ENCODE data around the gene LPIN1. TPM values are rescaled to one million over a fixed set of nuclear protein-coding genes. Genes with fewer than 3 reads are reported as not detected.
"Not testable (repeated sequence)": the region's sequence is repeated elsewhere in the genome, so short reads cannot be mapped to it uniquely, and the experiment has no call there.

Gene LPIN1
- total RNA-seq, 1 experiment from 2014 or later, result 4.4 TPM

- Histone ChIP-seq H2BK15ac (ENCODE audit: low read depth, low read length) (no peak overlapping the region), H2AK5ac (ENCODE audit: insufficient read length, low read length) (no peak overlapping the region), H4K8ac (replicated peaks; ENCODE audit: insufficient read length, low read depth, low read length) (no peak overlapping the region), H2BK20ac (ENCODE audit: low read depth, low read length, poor library complexity, severe bottlenecking) (no peak overlapping the region), H3K9me3 (ENCODE audit: control insufficient read depth, low read depth, low read length) (no peaks in the 10 kb centered on the region), H3K18ac (ENCODE audit: insufficient read length, low read depth, low read length) (no peak overlapping the region), H4K5ac (ENCODE audit: insufficient read length, low read depth, low read length) (no peak overlapping the region), H3K4me2 (ENCODE audit: insufficient read depth, insufficient read length, low read length) (no peak overlapping the region), H3K9ac (ENCODE audit: extremely low read depth, insufficient read length, low read length) (no peak overlapping the region), H3K79me2 (ENCODE audit: insufficient read depth, low read length) (no peaks in the 10 kb centered on the region), H2BK5ac (ENCODE audit: insufficient read length, low read length) (no peak overlapping the region), H4K91ac (ENCODE audit: insufficient read length, low read depth, low read length) (no peak overlapping the region), H3K56ac (ENCODE audit: insufficient read length, low read depth, low read length) (no peak overlapping the region), H3K4ac (ENCODE audit: low read depth, low read length) (no peak overlapping the region), H2BK12ac (ENCODE audit: insufficient read length, low read depth, low read length) (no peak overlapping the region), H4K20me1 (ENCODE audit: control insufficient read depth, insufficient read depth, insufficient read length) (no peaks in the 10 kb centered on the region), H3K27ac (ENCODE audit: insufficient read length, low read depth, low read length) (no peak overlapping the region), H3T11ph (ENCODE audit: low read length) (no peak overlapping the region), H3K4me1 (ENCODE audit: insufficient read depth, low read length) (no peaks in the 10 kb centered on the region), H3K23ac (ENCODE audit: insufficient read length, low read depth, low read length) (no peak overlapping the region), H3K14ac (ENCODE audit: insufficient read depth, low read length) (no peak overlapping the region), H2AFZ (ENCODE audit: low read length) (no peak overlapping the region), H3K79me1 (ENCODE audit: insufficient read depth, low read depth, low read length, poor library complexity, severe bottlenecking) (no peaks in the 10 kb centered on the region), H3K23me2 (ENCODE audit: insufficient read length, low read depth, low read length, poor library complexity, severe bottlenecking) (no peaks in the 10 kb centered on the region), H3K27me3 (ENCODE audit: insufficient read depth, low read length) (no peaks in the 10 kb centered on the region), H2BK120ac (ENCODE audit: low read depth, low read length, poor library complexity, severe bottlenecking) (no peak overlapping the region)
- no peak for TF ChIP-seq CTCF (conservative IDR thresholded peaks at IDR 0.05)
- Mint-ChIP-seq H3K27me3 (ENCODE audit: low read depth) (no peaks in the 10 kb centered on the region), H3K9me3 (peaks cover 7 to 9% of the 10 kb centered on the region in 2 experiments), H3K27ac (no peak overlapping the region), H3K4me3 (no peak overlapping the region), H3K4me1 (peaks cover 3 to 7% of the 10 kb centered on the region in 2 experiments; a peak in 2 of 4 replicates), H3K36me3 (ENCODE audit: insufficient read depth in 1 of 3, low read depth in 3 of 3) (peaks cover under 1% of the 10 kb centered on the region in 3 experiments; a peak in 4 of 7 replicates)
- no peak for DNase-seq
- no CpG with 5 or more reads among the region's 2 CpGs for WGBS (ENCODE audit: extremely low coverage, insufficient read length, low lambda C conversion rate)
These were observed 95.9 kb downstream of the LPIN1 start for GRCh38 chr2:11842336-11842735.

GRCh38 chr2:11844798-11845197 is 98.4 kb downstream of the LPIN1 start:
- not testable (repeated sequence) for H2BK120ac ChIP-seq (ENCODE audit: low read depth, low read length, poor library complexity, severe bottlenecking); H3K27ac Mint-ChIP-seq

More at GRCh38 chr2:11844798-11845197, 98.4 kb downstream of the LPIN1 start:
- not testable (repeated sequence) for H4K5ac ChIP-seq (ENCODE audit: insufficient read length, low read depth, low read length); H3K27me3 ChIP-seq (ENCODE audit: insufficient read depth, low read length); H3K4me1 ChIP-seq (ENCODE audit: insufficient read depth, low read length); H3K56ac ChIP-seq (ENCODE audit: insufficient read length, low read depth, low read length); H2BK20ac ChIP-seq (ENCODE audit: low read depth, low read length, poor library complexity, severe bottlenecking); H3K4ac ChIP-seq (ENCODE audit: low read depth, low read length); H3K27ac ChIP-seq (ENCODE audit: insufficient read length, low read depth, low read length); H3K4me3 Mint-ChIP-seq; H3K18ac ChIP-seq (ENCODE audit: insufficient read length, low read depth, low read length); H3K23ac ChIP-seq (ENCODE audit: insufficient read length, low read depth, low read length); H3K14ac ChIP-seq (ENCODE audit: insufficient read depth, low read length); H2BK5ac ChIP-seq (ENCODE audit: insufficient read length, low read length); H3K23me2 ChIP-seq (ENCODE audit: insufficient read length, low read depth, low read length, poor library complexity, severe bottlenecking); H3K9me3 ChIP-seq (ENCODE audit: control insufficient read depth, low read depth, low read length); H3K27me3 Mint-ChIP-seq (ENCODE audit: low read depth); H2BK15ac ChIP-seq (ENCODE audit: low read depth, low read length); H2BK12ac ChIP-seq (ENCODE audit: insufficient read length, low read depth, low read length); H3K4me2 ChIP-seq (ENCODE audit: insufficient read depth, insufficient read length, low read length); H4K20me1 ChIP-seq (ENCODE audit: control insufficient read depth, insufficient read depth, insufficient read length); H3T11ph ChIP-seq (ENCODE audit: low read length); H2AFZ ChIP-seq (ENCODE audit: low read length); H4K91ac ChIP-seq (ENCODE audit: insufficient read length, low read depth, low read length); H3K79me2 ChIP-seq (ENCODE audit: insufficient read depth, low read length); DNase-seq; H4K8ac ChIP-seq (replicated peaks; ENCODE audit: insufficient read length, low read depth, low read length); H2AK5ac ChIP-seq (ENCODE audit: insufficient read length, low read length); H3K9ac ChIP-seq (ENCODE audit: extremely low read depth, insufficient read length, low read length); H3K79me1 ChIP-seq (ENCODE audit: insufficient read depth, low read depth, low read length, poor library complexity, severe bottlenecking)
- Mint-ChIP-seq H3K4me1 (peaks cover 11% of the 10 kb centered on the region in 2 experiments; a peak in 3 of 4 replicates), H3K9me3 (peaks cover 17 to 28% of the 10 kb centered on the region in 2 experiments), H3K36me3 (ENCODE audit: insufficient read depth in 1 of 3, low read depth in 3 of 3) (peaks cover 12 to 15% (median 15%) of the 10 kb centered on the region in 3 experiments)
- WGBS (ENCODE audit: extremely low coverage, insufficient read length, low lambda C conversion rate), result no CpG with 5 or more reads among the region's 1 CpG

Measured in H9 (cell line).